GM21360 (cell line): ENCODE results near the gene ARVCF.

Source experiments
- ATAC-seq: cut with Tn5 transposase; IDR thresholded peaks from one replicate; pipeline ENCODE4 v1.9.1; 2021; ENCODE audit warnings: mild to moderate bottlenecking, moderate library complexity; ENCODE audit not compliant: unreplicated experiment

ARVCF gene

DNA sequence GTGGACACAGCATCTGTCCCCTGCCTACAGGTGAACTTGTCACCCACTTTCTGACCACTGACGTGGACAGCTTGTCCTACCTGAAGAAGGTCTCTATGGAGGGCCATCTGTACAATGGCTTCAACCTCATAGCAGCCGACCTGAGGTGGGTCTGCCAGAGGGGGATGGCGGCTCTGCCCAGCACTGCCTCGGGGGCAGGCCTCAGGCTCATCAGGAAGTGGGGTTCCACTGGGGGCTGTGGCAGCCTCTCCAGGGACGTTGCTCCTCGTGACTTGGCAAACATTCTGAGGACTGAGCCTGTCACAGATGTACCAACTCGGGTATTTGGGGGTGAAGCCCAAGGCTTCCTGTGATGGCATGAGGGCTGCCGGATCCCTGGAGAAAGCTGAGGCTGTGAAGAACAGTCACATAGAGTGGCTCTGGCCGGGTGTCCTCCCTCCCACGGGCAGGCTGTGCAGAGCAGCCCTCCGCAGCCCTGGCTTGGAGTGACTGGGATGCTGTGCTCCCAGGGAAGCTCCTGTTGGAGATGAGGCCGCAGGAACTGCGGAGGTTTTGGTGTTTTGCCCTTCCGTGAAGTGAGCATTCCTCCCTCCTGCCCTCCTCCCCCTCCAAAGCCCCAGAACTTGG lies 36.9 kb upstream of the ARVCF start:
- ATAC-seq, result no peak

DNA sequence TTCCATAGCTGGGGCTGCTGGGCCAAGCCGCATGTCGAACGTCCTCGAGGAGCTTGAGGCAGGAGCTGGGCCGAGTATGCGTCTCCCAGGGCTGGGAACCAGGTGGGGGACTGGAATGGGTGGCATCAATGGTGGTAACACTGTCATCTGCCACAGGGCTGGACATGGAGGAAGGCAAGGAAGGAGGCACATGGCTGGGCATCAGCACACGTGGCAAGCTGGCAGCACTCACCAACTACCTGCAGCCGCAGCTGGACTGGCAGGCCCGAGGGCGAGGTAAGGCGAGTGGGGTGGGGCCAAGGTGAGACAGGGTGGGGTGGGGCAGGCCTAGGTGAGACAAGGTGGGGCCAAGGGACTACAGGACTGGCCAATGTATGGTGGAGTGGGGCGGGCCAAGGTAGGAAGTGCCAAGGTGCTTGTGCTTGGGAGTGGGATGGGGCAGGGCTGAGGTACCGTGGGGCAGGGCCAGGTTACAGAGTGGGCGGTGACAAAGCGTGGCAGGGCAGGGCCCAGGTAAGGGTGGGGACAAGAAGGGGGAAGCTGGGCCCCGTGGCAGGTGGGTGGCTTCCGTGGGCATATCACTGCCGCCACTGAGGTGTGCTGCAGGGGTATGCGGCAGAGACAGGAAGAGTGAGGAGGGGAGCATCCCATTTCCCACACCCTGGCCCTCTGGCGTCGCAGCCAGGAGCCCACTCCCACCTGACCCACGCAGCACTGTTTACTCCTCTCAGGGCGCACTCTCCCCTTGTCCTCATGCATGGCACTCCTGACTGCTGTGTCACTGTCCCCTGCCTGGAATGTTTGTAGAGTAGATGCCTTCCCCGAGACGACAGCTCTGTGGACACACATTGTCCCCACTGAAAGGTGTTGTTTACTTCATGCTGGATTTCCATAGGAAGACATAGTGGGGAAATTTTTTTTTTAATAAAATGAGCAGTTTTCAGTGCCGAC lies 36.0 kb upstream of the ARVCF start:
- no peak for ATAC-seq

- ATAC-seq, result no peak
These were observed 35.3 kb upstream of the ARVCF start for GRCh38 chr22:20051927-20052308.

DNA sequence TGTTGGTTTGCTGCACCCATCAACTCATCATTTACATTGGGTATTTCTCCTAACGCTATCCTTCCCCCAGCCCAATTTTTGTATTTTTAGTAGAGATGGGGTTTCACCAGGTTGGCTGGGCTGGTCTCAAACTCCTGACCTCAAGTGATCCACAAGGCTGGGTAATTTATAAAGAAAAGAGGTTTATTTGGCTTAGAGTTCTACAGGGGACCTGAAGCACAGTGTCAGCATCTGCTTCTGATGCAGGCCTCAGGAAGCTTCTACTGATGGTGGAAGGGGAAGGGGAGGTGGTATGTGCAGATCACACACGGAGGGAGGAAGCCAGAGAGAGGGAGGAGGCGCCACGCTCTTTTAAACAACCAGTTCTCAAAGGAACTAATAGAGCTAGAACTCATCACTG lies 30.1 kb upstream of the ARVCF start:
- no peak for ATAC-seq

DNA sequence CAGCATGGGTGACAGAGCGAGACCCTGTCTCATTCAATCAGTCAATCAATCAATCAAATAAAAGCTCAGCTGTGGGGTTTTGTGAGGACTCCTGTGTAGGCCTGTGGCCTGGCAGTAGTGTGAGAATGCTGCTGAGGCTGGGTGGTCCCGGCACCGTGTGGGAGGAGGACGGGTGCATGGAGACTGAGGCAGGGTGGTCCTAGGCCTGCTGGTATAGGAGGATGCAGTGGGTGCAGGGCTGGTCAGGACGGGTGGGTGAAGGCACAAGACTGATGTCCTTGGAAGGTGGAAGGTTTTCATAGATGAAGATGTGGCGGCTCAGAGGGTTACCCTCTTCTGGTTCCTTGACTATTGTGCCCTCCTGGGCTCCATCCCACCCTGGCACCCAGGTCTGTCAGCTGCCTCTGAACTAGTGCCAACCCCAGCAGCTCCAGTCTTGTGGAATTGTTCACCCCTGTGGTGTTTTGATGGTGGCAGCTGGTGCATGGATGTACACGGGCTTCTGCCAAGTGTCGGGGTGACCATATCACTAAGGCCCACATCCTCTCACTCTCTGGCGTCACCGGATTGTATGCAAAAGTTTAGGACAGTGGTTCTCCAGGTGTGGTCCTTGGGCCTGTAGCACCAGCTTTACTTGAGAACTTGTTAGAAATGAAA lies 28.0 kb upstream of the ARVCF start:
- ATAC-seq, result no peak

- no peak for ATAC-seq
These were observed 27.3 kb upstream of the ARVCF start for GRCh38 chr22:20043997-20044342.

- ATAC-seq, result no peak
These were observed 26.7 kb upstream of the ARVCF start for GRCh38 chr22:20043057-20043996.

DNA sequence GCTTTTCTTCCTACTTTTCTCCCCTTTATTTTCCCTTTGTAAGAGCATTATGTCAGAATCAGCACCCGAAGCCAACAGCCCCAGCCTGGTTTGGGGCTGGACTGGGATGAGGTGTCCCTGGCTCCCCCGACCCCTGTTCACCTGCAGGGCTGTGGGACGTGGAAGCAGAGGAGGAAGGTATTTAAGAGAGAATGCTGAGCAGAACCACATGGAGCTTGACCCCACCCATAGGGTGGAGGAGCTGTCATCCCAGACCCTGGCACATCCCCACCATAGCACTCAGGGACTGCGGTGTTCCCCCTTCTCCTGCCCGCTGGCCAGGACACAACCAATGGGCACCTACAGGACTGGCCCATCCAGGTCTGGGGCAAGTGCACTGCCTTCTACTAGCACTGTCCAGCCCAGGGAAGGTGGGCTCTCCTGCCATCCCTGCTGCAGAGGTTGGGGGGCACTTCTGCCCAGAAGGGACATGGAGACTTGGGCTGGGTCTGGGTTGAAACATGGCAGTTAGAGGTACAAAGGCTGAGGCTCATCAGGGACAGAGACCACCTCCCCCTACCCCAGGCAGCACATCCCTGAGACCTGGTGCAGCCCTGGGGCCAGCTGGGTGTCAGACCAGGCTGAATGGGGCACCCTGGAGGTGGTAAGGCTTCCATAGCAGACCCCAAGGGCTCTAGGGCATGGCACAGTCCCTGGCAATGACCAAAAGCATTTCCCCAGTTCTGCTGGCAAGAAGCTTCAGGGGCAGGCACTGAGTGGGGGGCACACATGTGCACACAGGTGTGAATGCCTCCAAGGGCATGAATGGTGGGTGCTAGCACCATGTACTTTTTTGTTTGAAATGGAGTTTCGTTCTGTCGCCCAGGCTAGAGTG lies 23.9 kb upstream of the ARVCF start:
- ATAC-seq, result no peak

- ATAC-seq, result no peak
These were observed 23.2 kb upstream of the ARVCF start for GRCh38 chr22:20039683-20040325.

- no peak for ATAC-seq
These were observed 22.0 kb upstream of the ARVCF start for GRCh38 chr22:20038574-20038973.

- no peak for ATAC-seq
These were observed 20.8 kb upstream of the ARVCF start for GRCh38 chr22:20037419-20037818.

DNA sequence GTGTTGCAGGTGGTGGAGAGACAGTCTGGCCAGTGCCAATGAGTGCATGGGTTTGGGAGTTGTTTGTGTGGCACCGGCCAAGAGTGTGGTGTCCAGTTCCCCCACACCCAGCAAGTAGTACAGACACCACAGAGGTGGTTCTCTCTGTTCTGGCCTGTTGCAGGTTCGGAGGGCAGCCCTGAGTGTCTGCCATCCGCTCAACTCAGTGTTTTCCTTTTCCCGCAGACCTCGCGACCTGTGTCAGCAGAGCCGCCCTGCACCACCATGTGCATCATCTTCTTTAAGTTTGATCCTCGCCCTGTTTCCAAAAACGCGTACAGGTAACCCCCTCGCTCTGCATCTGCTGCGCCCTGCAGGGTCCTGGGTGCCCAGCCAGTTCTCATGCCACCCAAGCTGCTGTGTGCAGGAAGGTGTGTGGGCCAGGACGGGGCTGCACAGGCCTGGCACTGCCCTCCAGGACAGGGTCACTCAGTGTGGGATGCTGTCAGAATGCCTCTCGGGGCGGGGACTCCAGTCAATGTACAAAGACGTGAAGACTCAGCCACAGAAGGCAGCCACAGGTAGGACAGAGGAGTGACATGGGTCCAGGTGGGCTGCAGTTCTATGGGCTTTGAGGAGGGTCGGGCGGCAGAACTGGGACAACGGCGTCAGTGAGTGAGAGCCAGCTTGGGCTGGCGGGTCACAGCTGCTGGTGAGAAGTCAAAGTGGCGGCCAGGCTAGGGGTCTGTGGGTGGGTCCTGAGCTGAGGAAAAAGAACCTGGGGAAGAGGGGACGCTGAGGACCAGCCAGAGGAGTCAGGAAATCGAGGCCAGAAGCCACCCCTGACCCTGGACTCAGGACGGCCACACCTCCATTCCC lies 20.1 kb upstream of the ARVCF start:
- ATAC-seq, result no peak

DNA sequence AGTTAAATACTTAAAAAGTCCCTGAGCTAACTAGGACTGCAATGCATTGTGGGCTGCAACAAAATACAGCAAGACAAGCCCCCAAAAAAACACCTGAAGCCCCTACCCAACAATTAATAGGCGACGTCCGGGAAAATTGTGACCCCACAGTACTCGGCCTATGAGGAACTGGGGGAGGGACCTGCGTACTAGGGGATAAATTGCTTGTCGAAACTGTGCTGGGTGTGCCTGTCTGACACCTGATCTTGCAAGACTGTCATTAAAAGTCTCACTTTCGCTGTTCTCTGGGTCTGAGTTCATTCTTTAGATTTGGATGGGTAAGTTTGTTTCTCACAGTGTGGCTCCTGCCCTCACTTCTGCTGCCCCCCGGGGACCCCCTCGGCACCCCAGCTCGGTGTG lies 19.5 kb upstream of the ARVCF start:
- no peak for ATAC-seq

DNA sequence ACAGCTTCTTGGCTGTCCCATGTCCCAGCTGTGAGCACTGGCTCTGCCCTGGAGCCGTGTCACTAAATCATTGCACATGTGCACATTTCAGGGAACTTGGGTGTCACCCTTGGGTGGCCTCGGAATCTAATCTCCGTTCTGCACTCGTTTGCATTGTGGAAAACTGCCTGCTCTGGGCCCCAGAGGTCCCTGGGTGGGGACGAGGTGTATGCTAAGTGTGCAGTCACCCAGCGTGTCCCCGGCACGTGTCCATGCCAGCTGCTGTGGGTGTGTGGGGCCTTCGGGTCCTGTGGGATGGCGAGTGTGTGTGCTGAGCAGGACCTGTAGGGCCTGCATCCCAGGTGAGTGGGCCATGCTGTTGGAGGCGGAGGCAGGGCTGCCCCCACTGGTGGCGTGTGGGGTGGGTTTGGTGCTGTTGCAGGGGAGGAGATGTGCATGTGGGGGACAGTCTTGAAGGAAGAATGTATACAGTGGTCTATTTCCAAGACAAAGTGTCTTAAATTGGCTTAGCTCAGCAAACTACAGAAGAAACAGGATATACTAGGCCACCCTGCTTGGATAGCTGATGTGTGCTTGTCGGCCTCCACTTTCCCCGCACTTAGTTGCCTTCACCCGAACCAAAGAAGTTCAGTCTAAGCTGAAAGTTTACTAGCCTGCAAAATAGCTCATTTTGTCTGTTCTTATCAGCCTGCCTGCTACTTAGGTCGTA lies 18.9 kb upstream of the ARVCF start:
- no peak for ATAC-seq

DNA sequence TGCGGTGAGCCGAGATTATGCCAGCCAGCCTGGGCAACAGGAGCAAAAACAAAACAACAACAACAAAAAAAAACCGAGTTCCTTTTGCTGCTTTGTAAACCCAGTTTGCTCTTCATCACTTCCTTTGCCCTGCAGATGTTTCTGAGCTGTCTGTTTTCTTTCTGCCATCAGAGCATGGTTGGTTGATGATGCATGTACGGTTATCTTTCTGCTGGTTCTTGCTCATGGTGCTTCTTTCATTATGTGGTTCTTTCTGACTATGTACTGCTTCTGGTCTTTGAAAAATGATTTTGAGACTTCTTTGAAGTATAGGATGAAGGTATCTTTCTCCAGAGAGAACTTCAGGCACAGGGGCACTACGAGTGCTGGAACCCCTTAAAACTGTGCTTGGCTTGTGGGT lies 17.5 kb upstream of the ARVCF start:
- ATAC-seq, result no peak

DNA sequence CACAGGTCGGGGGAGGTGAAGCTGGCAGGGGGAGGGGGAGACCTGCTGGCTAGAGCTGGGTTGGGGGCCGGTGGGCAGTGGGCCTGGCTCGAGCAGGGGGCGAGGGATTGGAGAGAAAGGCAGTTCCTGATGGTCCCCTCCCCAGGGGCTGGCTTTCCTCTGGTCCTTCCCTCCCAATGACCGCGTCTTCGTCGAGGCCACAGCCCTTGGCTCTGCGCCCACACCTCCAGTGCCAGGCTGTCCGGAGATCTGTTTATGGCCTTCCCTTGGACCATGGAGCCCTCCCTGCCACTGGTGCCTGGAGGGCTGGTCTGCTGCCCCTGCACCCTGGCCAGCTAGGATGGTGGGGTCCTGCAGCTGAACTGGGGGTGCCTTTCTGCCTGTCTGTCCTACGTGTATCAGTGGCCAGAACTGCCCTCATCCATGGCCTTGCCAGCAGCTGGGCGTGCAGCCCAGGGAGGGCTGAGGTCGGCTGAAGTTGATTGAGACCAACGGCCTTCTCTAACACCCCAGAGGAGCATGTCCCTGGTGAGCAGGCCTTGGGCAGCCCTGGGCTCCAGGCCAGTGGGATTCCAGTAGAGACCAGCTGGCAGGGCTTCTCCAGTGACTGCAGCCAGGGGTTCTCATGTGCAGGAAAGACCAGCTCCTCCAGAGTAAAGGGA lies 16.6 kb upstream of the ARVCF start:
- ATAC-seq, result no peak

DNA sequence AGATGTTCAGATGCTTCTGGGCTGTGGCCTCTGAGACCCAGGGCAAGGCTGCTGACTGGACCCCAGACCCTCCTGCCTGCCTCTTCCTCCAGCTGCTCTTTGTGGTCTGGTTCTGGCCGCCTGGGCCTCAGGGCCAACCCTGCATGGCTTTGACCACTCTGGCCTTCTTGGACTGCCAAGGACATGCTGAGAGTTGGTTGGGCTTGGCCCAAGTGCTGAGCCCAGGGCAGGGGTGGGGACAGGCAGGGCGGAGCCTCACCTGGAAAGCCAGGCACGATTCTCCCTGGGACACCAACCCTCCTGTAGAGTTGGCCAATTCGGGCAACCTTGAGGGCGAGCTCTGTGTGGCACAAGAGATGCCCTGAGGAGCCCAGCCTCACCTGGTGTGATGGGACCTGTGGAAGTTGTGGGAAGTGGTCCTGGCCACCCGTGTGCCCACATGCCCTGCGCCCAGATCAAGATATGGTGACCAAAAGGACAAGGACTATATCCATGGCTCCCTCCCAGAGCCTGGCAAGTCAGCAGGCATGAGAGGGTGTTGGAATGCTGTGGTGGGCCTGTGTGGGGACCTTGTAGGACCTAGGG lies 15.9 kb upstream of the ARVCF start:
- no peak for ATAC-seq
